Amniotic epithelial cell (primary cell): ENCODE data around the gene ZYX.
A peak's percentile ranks its signal among the peaks of the same experiment; 100 is the strongest.

Source experiments
- DNase-seq: peaks from one replicate; pipeline ENCODE4 v3.0.0-alpha.2; 2010; ENCODE audit warnings: low read depth

Gene ZYX, protein sequence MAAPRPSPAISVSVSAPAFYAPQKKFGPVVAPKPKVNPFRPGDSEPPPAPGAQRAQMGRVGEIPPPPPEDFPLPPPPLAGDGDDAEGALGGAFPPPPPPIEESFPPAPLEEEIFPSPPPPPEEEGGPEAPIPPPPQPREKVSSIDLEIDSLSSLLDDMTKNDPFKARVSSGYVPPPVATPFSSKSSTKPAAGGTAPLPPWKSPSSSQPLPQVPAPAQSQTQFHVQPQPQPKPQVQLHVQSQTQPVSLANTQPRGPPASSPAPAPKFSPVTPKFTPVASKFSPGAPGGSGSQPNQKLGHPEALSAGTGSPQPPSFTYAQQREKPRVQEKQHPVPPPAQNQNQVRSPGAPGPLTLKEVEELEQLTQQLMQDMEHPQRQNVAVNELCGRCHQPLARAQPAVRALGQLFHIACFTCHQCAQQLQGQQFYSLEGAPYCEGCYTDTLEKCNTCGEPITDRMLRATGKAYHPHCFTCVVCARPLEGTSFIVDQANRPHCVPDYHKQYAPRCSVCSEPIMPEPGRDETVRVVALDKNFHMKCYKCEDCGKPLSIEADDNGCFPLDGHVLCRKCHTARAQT

DNA sequence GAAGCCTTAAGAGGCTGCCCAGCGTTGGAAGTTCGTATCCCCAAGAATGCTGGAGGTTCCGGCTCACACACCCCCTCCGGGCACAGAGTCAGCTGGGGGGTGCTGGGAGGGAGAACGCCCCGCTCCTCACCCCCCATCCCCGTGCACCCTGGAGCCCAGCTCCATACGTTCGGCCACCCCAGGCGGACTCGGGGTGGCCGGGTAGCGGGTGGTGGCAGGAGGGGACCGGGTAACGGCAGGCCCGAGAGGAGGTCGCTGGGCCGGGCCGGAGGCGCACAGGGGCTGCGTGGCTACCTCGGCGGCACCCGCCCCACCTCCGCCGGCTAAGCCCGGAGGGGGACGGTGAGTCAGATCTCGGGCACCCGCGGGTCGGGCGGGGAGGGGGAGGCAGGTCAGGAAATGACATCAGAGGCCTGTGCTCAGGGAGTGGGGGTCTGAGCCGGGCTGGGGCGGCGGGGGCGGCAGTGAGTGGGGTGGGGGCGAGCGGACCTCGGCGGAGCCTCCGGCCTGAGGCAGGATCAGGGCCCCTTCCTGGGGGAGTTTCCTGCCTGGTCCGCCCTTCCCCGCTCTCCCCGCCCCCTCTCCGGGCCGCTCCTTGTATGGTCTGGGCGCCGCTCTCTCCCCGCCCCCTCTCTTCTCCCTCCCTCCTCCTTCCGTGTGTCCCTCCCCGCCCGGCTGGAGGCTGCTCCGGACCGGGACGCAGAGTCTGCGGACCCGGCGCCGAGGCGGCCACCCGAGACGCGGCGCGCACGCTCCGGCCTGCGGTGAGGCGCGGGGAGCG, at the start of gene ZYX:
TSS of gene ZYX (plus strand) at position 700 of the 781 bp plus-strand sequence. CDS start 227 bp downstream, outside the sequence.
- DNase-seq, result peak; percentile 95

DNA sequence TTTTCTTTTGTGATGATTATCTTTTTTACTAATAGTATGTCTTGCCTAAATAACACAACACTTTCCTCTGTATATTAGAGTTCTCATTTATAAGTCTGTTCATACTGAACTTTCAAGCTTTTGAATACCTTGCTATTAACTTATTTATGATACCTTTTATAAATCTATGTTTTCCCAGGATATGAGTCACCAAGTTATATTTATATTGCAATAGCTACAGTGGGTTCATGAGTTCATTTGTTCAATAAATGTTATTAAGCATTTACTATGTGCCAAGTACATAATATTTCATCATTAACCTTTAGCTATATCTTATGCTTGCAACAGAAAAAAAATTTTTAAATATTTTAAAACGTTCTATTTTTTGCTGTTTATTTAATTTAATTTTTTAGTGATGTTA, 46.9 kb upstream of the ZYX start:
- no peak for DNase-seq

DNA sequence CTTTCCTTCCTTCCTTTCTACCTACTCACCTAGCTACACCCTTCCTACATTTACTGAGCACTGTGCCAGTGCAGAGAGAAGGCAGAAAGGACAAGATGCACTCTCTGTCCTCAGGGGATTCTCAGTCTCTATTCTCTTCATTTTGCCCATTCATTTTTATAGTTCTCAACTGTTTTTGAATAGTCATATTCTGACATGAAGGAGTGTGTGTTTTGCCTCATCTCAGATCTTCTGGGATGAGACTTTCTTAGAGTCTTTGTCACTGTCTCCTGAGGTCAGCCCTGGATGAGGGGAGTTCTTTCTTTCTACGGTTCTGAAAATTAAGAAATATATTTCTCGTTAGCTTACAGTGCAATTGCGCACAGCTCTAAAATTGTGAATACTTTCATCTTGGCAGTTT, 43.9 kb upstream of the ZYX start:
- DNase-seq, result no peak

DNA sequence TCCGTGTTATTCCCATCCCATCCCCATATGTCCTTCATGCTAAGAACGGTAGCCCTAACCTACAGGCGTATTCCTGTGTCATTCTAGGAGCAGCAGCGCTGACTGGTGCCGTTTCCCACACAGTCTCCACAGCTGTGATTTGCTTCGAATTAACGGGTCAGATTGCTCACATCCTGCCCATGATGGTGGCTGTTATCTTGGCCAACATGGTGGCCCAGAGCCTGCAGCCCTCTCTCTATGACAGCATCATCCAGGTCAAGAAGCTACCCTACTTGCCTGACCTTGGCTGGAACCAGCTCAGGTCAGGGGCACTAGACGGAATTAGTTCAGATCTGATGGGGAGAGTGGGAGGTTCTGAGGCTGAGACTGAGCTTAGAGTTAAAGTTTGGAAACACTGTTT, 39.3 kb upstream of the ZYX start:
- no peak for DNase-seq

DNA sequence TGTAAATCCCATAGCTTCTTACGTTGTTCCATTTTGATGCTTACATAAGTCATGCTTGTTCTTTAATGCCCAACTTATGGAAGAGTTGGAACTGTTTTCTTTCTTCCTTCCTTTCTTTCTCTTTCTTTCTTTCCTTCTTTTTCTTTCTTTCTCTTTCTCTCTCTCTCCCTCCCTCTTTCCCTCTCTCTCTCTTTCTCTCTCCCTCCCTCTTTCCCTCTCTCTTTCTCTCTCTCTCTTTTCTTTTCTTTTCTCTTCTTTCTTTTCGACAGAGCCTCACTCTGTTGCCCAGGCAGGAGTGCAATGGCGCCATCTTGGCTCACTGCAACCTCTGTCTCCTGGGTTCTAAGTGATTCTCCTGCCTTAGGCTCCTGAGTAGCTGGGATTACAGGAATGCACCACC, 37.5 kb upstream of the ZYX start:
- DNase-seq, result no peak

DNA sequence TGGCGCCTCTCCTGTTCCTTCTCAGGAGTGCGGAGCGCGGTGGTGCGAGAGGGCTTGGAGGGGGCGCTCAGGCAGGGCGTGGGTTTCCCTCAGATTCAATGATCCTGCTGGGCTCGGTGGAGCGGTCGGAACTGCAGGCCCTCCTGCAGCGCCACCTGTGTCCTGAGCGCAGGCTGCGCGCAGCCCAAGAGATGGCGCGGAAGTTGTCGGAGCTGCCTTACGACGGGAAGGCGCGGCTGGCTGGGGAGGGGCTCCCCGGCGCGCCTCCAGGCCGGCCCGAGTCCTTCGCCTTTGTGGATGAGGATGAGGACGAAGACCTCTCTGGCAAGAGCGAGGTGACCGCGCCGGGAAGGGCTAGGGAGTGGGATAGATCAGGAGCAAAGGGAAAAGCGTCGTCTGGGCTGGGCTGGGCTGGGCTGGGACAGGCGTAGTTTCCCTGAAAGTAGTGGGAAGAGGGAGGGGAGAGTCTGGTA, 35.7 kb upstream of the ZYX start:
- DNase-seq, result peak; percentile 13

DNA sequence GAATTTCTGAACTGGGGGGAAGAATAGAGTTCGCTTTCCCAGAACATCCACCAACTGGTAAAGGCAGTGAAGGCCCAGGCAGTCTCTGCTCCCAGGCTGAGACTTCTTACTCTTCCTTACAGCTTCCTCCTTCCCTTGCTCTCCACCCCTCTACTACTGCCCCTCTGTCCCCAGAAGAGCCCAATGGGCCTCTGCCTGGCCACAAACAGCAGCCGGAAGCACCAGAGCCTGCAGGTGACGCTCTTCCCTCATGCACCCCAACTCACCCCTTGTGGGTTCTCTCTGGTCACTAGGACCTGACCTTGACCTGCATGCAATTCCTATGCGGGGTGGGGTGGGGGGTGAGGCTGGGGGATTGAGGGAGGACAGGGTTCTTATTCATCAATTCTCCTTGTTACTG, 35.1 kb upstream of the ZYX start:
- no peak for DNase-seq

DNA sequence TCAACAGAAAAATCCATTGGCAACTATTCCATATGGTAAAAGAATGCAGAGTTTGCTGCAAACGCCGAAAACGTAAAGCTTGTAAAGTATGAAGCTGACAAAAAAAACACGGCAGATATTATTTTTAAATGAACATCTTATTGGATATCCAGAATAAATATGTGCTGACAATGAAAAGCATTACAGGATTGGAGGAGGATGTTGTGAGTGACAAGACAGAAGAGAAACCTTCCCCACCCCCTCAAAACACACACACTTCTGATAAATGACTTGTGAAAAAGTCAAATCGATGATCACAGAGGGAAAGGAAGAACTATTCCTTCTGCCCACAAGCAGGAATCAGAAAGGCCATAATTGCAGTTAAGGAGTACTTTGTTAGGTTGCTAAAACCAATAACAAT, 33.2 kb upstream of the ZYX start:
- DNase-seq, result no peak

DNA sequence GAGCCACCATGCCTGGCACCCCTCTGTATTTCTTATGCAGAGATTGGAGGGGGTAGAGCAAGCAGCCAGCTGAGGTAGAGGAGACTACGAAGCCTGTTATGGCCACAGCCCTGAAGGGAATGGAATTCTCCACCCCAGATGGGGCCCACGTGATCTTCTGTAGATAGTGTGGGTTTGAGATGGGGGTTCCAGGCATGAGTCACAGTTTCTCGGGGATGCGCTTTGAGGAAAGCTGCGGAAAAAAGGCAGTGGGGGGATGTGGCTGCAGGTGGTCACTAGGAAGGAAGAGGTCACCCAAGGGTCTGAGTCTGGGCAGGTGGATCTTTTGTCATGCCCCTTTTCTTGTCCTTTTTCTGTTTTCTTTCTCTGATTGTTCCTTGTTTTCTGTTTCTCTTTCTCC, 30.1 kb upstream of the ZYX start:
- DNase-seq, result peak; percentile 35

DNA sequence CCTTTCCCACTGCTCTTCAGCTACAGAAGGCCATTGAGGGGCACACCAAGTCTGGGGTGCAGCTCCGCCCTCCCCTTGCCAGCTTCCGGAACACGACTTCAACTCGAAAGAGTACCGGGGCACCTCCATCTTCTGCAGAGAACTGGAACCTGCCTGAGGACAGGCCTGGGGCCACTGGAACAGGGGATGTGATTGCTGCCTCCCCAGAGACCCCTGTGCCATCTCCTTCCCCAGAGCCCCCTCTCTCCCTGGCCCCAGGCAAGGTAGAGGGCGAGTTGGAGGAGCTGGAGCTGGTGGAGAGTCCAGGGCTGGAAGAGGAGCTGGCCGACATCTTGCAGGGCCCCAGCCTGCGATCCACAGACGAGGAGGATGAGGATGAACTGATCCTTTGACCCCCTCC, 29.6 kb upstream of the ZYX start:
- no peak for DNase-seq

DNA sequence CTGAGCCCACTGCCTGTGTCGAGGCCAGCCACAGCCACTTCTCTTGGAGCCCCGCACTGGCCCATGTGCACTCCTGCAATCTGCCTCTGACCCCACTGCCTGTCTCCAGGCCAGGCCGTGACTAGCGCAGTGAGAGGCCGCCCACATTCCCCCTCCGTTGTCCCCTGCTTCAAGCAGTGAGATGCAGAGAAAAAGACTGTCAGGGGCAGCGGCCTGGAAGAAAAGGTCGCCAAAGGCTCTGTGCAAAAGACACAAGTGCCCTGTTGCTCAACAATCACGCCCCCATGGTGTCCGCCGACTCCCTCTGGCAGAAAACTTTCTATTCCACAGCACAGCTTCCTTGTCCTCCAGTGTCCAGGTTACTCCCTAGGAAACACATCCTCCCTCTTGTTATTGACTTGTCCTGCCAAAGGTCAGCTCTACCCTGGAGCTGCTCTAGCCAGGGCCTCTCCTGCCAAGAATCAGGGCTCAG, 28.6 kb upstream of the ZYX start:
- DNase-seq, result no peak

DNA sequence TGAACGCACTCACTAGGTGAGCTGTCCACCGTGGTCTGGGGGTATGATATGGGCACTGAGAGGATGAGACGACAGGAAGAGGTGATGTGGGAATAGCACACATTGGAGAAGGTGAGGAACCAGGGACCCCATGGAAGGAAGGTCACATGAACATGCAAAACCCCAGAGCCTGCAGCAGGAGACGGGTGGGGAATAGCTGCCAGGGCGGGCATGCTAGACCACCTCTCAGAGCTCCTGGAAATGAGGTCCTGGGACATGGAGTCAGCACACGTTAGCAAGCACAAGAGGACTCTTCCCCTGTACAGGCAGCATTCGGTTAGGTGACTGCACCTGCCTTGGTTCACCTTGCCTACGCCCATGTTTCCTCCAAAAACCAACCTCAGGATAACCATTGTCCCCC, 26.8 kb upstream of the ZYX start:
- no peak for DNase-seq

DNA sequence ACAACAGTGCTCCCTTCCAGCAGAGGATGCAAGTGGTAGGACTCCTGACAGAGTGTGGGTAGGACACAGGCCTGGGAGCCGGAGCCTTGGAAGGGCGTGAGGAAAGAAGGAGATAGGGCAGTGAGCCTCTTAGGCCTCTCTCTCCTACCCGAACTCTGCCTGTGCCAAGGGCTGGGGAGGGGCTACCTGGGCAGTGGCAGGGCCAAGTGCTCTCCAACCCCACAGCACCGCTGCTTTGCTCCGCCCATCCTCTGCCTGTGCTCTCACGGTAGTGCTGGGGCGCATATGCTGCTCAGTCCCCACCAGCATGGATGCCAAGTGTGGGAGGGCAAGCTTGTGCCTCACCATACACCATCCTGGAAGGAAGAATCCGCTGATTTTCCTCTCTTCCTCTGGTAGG, 26.2 kb upstream of the ZYX start:
- DNase-seq, result no peak

DNA sequence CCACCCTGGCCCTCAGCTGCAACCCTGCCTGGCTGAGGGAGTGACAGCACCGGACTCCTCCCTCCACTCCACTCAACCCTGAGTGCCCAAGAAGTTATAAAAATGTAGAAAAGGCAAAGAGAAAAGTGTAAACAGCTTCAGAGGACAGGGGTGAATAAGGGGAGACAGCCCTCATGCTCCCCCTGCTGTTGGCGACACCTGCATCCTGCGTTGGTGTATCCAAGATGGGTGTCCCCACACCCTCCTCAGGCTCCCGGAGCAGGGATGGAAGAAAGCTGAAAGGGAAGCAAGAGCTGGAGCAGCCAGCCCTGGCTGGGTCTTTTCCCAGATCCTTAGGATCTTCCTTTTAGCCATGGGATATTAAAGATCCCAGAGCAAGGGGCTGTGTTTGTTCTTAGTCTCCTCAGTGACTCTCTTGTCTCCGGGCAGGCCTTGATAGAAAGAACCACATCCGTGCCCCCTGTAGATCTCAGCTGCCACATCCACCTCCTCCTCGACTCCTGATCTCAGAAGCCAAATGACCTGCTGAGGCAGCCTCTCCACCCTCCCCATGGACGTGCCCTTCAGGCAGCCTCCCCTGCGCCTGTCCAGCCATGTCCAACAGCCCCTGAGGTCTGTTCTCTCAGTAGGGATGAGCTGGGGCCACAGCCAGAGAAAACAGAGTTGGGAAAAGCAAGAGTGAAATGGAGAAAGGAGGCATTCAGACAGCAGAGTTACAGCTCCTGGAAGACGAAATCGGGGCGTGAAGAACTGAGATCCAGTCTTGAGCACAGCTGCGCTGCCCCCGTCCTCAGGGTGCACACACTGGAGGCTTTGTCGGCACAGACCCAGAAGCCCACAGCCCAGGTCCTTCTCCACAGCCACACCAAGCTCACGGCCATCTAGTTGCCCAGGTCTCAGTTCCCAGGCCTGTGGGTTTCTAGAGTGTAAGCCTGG, 25.4 kb upstream of the ZYX start:
- no peak for DNase-seq

DNA sequence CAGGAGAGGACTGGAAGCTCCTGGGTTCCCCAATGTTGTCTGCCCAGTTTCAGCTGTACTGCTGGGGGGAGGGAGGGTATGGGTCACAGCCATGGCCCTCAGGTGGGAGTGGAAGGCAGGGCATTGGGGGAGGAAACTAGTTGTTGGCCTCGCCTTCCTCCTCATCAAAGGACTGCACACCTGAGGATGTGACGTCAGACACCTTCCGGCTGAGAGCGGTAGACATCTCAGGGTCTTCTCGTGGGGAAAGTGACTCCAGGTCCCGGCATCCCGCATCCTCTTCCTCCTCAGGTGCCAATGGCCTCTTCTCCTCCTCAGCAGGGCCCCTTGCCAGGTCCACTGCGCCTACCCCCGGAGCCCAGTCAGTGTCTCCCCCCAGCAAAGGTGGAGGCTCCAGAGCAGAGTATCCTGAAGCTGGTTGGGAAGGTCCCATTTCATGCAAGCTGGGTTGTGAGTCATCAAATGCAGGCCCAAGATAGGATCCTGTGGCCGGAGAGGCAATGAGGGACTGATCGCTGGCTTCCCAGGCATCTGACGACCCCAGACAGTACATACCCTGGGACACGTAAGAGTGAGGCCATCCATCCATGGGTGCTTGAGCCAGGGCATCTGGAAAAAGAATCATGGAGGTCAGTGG, 24.6 kb upstream of the ZYX start:
- no peak for DNase-seq

DNA sequence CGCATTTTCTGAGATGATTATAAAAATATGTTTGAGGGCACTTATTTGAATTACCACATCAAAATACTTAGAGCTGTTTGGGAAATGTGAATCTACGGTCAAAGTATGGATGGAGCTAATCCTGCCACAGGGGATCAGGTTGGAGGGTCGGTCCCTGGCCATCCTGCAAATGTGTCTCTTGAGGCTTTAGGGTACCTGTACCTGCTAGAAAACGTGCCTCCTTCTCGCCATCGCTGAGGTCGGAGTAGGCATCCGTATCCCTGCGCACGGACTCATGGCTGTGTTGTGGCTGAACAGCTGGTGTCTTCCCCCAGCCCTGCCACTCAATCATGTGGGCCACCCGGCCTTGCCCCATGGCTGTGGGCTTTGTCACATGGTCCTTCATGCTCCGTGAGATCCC, 22.5 kb upstream of the ZYX start:
- DNase-seq, result no peak

DNA sequence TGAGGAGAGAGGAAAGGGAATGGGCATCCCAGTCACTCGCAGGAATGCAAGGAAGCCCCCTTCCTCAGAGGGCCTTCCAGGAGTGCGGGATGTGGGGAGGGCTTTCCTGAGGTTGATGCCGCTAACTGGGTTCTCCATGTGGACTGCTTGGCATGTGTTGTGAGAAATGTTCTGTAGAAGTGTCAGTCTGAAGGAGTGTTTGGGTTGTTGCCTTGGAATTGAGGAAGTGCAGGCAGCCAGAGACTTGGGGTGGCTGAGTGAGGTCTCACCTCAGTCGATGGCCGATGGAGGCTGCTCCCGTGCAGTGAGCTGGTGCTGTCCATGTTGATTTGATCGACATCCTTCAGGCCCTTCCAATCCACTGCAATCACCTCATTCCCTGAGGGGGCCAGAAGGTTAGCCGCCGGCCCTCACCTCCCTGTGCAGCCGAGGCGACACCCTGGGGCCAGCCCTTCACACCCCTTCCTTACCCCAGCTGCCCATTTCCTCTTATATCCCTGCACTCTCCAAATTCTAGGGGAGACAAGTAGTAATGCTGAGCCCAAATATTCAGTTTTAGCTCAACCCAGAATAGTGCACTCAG, 21.3 kb upstream of the ZYX start:
- no peak for DNase-seq

DNA sequence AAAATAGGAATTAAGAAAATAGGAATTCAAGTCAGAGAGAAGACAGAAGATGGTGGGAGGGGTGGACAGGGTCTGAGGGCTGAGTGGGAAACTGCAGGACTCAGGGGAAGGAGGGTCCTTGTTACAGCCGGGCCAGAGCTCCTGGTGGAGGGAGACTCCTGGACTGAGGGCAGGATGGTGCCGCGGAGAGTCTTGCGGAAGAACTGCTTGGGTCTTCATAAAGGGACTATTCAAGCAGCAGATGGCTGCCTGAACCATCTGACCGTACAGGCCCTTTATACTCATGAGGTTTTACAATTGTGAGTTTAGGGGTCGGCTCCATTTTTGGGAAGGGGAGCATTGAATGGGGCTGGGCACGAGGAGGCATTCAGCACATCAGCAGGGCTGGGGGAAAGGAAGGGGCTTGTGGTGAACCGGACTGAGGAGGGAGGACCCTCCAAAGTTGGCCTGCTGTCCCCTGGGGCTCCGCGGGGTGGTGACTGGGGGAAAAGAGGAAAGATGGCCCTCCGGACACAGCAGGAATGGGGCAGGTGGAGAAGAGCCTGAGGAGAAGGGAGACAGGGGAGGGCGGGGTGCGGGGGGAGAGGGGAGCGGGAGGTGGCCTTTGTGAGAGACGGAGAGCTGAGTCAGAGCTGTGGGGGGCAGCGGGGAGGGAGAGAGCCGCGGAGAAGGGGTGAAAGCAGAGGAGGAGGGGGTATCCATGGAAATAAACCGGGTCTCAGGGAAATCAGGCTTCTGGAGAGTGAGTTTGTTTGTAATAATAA, 20.2 kb upstream of the ZYX start:
- no peak for DNase-seq

DNA sequence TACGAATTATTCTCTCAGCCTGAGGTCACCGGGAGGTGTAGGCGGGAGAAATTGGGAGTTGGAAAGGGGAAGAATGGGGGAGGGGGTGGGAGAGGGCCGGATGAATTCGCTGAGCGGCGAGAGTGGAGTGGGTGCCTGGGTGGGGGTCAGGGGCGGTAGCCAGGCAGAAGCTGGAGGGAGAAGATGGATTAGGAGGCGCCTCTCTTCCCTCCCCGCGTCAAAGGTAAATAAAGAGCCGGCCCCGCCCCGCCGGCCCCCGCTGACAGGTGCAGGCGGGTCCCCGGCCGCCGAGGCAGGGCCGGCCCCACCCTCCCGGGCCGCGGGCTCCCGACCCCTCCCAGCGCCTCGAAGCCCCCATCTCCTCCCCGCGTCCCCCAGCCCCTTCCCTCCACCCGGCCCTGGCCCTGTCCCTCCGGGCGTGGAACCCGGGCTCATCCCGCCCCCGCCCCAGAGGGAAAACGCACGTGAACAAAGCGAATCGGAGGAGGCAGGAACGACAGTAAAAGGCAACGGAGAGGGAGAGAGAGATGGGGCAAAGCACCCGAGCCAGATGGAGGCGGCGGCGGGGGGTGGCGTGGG, 19.5 kb upstream of the ZYX start:
- DNase-seq, result no peak
